ENCODE data around the gene ADORA1.

The ADORA1 gene

GRCh38 chr1:203127666-203128430 lies at the start of gene ADORA1:
Gene ADORA1, plus strand, starts transcription at chr1:203127726. Its CDS starts 1,116 bp downstream, at chr1:203128842.
- DNase-seq (ENCODE audit: low read depth), result no peak

- DNase-seq (ENCODE audit: low read depth), result no peak
Measured at GRCh38 chr1:203077956-203078355, 49.6 kb upstream of the ADORA1 start.

- no peak for DNase-seq (ENCODE audit: low read depth)
Measured at GRCh38 chr1:203078478-203078877, 49.0 kb upstream of the ADORA1 start.

GRCh38 chr1:203080456-203080855 lies 47.1 kb upstream of the ADORA1 start:
- DNase-seq (ENCODE audit: low read depth), result no peak

- DNase-seq (ENCODE audit: low read depth), result no peak
Measured at GRCh38 chr1:203081465-203082230, 45.9 kb upstream of the ADORA1 start.

DNA sequence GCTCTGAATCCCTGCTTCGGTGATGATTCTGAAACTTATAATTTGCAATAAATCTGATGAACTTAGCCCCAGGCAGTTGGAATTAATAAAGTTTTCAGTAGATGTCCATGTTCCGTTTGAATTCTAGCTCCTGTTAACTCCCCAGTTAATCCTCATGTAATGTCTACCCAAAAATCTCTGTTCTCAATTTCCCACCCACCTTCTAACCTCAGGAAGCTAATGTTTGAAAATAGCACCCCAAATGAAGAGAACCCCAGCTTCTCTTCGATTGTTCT lies 45.4 kb upstream of the ADORA1 start:
- DNase-seq (ENCODE audit: low read depth), result no peak

GRCh38 chr1:203082571-203083462 lies 44.7 kb upstream of the ADORA1 start:
- no peak for DNase-seq (ENCODE audit: low read depth)

DNA sequence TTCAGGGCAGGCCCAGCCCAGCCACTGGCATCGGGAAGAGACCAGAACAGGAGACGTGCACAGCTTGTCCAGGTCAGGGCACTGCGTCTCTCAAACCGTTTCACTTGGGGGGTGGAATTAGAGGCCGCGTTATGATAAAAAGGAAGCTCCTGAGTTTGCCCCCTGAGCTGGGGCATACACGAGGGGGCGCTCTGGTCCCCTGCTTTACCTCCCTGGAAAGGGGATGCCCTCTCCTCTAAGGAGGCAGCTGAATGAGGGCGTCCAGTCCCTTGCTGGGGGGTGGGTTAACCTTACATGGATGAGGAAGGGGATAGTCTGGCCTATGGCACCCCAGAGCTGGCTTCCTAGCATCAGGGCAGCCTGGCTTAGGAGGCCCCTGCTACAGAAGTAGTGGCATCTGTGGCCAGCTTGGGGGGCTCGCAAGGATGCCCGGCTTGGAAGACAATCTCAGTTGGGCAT lies 44.0 kb upstream of the ADORA1 start:
- no peak for DNase-seq (ENCODE audit: low read depth)

GRCh38 chr1:203084588-203085527 lies 42.7 kb upstream of the ADORA1 start:
- DNase-seq (ENCODE audit: low read depth), result no peak

- no peak for DNase-seq (ENCODE audit: low read depth)
Measured at GRCh38 chr1:203085528-203086406, 41.8 kb upstream of the ADORA1 start, which contains the start of gene MYOG. Gene MYOG, minus strand, starts transcription at chr1:203086012. Its CDS starts 51 bp downstream, at chr1:203085961.

GRCh38 chr1:203086992-203087763 lies 40.3 kb upstream of the ADORA1 start:
- DNase-seq (ENCODE audit: low read depth), result no peak

DNA sequence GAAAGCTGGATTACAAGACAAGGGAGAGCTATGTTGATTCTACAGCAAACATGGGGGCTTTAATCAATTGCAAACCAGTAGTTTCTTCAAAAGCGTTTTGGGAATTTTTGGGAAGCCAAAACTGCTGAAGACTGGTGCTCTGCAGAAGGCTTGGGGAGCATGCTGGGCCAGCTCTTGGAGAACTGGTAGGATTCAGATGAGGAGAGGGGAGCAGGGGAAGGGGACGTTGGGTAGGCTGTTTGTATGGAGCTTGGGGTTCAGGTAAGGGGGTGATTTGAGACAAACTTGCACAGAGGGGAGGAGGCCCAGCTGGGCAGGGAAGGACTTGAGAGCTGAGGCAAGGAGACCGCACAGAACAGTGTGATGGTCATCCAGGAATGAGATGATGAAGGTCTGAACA lies 39.1 kb upstream of the ADORA1 start:
- no peak for DNase-seq (ENCODE audit: low read depth)

DNA sequence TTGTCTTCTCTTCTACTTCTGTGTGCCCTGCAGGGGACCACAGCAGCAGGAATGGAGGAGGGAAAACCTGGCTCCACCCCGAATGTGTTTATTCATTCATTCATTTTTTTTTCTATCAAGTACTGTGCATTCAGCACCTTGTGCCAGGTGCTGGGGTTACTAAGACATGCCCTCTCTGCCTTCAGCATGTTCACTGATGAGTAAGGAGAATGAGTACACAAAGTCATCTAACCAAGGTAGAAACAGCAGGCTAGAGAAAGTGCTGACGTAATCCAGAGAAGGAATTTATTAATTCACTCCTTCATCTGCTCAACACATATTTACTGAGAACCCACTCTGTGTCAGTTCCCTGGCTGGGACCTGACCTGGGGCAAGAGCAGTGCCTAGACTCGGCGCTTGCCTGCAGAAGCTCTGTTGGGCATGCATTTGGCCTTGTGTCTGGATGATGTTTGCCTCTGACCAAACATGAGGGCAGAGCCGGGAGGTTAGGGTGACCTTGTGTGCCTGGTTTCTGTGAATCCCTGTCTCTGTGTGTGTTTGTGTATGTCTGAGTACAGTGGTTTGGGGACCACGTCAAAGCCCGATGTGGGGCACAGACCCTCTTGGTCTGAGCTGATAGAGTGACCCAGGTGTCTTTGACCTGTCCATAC lies 38.4 kb upstream of the ADORA1 start:
- no peak for DNase-seq (ENCODE audit: low read depth)

GRCh38 chr1:203089651-203090045 lies 37.9 kb upstream of the ADORA1 start:
- no peak for DNase-seq (ENCODE audit: low read depth)

DNA sequence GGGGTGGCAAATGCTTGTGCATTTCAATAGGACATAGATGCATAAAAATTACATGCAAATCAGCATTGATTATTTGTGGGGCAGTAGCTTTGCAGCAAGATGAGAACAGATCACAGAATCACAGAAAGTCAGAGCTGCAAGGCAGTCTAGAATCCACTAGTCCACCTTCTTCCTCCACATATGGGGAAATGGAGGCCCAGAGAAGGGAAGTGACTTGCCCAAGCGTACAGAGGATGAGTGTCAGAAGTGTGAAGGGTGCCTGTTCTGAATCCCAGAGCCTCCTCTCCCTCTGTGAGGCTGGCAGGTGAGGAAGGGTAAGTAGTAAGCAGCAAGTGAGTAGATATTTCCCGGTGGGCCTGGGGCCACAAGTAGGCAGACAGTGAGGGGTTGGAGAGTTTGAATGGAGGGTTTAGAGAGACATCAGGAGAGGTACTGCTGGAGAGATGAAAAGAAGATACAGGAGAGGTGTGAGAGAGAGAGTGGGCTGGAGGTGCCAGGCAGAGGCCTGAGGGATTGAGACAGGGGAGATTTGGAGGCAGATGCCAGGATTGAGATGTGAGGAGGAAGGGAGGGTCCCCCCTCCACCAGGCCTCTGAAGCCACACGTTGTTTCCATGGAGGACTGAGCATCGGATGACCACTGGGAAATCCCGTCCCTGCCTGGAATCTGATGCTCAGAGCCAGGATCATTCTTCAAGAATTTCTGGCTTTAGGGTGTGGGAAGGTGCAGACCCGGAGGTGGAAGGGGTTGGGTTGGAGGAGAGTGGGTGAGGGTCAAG lies 36.9 kb upstream of the ADORA1 start:
- no peak for DNase-seq (ENCODE audit: low read depth)

DNA sequence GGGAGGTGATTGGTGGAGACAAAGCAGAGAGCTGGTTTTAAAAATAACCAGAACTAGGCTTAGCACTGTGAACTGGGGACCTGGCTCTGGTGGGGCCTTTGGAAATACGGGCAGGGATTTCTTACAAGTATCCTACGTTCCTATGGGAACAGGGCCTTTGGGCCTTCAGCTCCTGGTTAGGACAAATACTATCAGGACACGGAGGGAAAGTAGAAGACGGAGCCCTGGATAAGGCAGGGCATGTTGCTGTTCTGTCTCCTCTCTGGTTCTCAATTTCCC lies 36.4 kb upstream of the ADORA1 start:
- DNase-seq (ENCODE audit: low read depth), result no peak

DNA sequence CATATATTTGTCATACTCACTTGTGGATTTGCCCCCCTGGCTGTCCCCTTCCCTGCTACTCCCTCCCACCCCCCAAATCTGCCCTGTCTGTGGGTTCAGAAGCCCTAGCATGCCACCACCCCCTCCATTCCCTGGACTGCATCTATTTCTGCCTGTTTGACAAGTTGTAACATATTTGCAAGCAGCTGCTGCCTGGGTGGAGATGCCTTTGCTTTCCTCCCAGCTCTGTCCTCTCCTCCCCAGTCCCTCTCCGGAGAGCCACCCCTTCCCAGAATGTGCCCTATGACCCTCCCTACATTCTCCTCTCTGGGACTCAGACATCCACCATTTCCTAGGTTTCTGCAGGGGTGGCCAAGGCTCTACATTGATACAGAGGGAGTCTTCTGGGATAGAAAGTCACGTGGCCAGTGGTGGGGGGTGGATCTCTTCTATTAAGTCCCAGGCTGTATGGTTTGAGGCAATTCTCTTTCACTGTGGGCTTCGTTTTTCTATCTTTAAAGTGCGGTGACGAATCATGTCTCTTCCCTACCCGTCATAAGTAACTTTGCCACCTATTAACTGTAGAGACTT lies 35.7 kb upstream of the ADORA1 start:
- DNase-seq (ENCODE audit: low read depth), result no peak

DNA sequence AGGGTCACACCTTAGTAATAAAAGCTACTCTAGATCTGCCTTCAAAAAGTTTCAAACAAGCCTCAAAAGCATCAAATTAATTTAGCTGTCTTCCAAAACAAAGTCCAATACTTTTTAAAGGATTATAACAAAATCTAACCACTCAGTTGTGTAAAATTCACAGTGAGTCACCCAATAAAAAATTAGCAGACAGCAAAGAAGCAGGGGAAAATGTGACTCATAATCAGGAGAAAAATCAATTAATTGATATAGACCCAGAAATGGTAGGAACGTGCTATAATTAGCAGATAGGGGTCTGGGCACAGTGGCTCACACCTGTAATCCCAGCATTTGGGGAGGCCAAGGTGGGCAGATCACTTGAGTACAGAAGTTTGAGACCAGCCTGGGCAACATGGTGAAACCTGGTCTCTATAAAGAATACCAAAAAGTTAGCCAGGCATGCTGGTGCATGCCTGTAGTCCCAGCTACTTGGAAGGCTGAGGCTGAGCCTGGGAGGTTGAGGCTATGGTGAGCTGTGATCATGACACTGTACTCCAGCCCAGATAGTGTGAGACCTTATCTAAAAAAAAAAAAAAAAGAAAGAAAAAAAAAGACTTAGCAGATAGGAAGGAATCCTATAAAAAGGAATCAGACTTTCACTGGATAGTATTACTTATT lies 33.6 kb upstream of the ADORA1 start:
- DNase-seq (ENCODE audit: low read depth), result no peak
